OCI-M2 (cell line): Measurements from ENCODE around the gene OPRD1.
"Not testable (repeated sequence)": the region's sequence is repeated elsewhere in the genome, so short reads cannot be mapped to it uniquely, and the experiment has no call there.

ENCODE experiments used
- DNase-seq: peaks from one replicate; lab custom pipeline; 2025; ENCODE audit not compliant: unreplicated experiment; lab: John Stamatoyannopoulos, UW

The OPRD1 gene

DNA sequence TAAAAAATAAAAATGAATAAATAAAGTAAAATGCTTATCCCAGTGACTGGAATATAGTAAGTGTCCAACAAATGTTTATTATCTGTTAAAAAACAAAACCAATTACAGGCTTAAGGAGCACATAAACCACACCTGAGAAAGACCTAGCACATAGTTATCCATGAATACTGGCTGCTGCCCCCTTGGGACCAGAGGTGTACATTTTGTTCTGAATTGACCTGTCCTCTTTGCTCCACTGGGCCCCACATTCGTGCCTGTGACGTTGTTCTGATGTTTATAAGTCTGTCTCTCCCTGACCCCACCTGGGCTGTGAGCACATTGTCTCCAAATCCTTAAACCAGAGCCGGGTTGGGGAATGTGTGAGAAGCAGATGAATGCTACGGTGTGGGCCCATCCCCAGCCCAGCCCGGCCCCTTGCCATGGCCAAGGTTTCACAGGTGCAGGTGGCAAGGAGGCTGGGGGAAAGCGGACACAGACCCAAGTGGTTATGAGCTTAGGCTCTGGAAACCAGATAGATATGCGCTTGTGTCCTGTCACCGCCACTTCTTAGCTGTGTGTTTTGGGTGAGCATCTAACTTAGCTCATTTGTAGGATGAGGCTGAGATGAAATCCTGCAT lies 29.1 kb downstream of the OPRD1 start:
- no peak for DNase-seq

DNA sequence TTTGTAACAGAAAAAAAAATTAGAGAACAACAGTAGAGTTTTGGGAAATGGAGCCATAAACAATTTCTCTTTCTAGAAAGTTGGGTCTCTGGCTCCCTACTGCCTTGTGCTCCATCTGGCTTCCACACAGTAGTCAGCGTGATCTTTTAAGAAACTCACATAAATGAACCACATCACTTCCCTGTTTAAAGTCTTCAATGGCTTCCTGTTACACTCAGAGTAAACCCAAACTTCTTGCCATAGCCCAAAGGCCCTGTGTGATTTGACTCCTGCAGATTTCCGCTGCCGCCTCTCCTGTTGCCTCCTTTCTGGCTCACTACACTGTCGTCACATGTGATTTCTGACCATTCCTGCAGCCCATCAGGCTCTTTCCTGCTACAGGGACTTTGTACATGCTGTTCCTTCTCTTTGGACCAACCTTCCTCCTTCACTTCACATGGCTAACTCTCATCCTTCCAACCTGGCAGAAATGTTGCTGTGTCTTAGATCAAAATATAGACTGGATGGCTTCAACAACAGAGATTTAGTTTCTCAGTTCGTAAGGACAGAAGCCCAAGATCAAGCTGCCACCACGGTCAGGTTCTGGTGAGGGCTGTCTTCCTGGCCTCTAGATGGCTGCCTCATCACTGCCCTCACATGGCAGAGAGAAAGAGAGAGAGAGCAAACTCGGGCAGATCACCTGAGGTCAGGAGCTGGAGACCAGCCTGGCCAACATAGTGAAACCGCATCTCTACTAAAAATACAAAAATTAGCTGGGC lies 34.0 kb downstream of the OPRD1 start:
- DNase-seq = no peak

DNA sequence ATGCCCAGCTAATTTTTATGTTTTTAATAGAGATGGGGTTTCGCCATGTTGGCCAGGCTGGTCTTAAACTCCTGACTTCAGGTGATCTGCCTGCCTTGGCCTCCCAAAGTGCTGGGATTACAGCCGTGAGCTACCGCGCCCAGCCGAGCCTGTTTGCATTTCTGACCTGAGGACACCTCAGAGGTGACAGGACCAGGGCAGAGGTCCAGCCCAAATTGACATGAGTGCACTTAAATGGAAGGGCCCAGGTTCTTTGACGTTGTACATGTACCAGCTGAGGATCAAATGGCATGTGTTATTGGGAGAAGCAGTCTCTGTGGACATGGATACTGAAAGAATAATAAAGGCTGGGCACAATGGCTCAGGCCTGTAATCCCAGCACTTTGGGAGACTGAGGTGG lies 35.2 kb downstream of the OPRD1 start:
- not testable (repeated sequence) for DNase-seq

DNA sequence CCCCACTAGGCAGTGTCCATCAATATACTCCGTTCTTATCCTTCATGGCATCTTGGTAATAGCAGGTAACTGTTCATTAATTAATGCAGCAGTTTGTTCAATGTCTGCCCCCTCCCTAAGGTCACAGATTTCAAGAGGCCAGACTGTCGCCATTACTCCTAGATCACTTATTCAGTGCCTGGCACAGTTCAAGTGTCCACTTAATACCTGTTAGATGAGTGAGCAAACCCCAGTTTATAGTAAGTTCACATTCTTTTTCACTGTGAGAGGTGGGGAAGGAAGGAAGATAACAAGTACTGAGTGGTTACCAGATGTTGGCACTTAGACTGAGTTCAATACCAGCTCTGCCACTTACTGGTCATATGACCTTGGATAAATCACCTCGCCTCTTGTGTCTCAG lies 36.4 kb downstream of the OPRD1 start:
- no peak for DNase-seq

DNA sequence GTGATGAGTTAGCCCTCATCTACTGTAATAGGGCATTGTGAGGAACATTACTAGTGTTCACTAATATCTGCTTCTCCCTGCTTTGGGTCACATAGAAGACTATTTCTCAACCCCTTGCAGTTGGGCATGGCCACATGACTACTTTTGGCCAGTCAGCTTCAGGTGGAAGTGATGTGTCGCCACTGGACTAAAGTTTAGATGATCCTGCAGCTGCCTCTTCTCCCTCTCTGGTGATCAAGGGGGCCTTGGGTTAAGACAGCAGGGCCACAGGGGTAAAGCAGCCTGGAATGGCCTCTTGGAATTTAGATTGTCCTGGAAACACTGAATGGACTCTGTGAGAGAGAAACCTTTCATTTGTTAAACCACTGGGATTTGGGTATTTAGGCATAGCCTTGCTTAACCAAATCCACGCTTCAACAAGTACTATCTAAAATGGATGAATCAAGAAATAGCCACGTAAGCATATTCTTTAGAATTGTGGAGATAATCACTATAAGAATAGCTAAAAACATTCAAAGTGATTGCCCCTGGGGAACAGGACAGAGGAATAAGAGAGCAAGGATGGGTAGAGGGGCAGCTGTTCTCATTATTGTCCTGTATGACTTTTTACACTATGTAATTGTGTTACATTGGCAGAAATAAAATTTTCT lies 41.2 kb downstream of the OPRD1 start:
- DNase-seq = no peak

DNA sequence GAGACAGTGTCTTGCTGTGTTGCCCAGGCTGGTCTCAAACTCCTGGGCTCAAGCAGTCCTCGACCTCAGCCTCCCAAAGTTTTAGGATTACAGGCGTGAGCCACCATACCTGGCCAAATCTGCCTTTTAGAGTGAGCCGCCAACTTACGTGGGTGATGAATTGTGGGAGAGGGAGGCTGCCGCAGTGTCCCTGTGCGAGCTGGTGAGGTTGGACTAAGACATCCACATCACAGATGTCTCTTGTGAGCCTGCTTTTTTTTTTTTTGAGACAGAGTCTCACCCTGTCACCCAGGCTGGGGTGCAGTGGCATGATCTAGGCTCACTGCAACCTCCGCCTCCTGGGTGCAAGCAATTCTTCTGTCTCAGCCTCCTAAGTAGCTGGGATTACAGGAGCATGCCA lies 42.4 kb downstream of the OPRD1 start:
- DNase-seq = not testable (repeated sequence)

DNA sequence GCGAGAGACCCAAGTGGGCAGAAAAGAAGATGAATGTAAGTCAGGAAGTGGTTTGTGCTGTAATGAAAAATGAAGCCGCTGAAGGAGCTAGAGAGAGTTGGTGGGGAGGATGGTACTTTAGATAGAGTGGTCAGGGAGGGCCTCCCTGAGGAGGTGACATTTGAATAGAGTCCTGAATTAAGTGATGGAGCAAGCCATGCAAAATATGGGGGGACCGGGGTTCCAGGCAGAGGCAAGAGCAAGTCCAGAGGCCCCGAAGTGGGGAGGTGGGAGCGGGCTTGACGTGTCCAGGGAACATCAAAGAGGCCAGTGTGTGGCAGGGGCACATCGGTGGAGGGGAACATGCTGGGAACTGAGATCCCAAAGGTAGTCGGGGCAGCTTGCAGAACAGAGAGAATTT lies 43.1 kb downstream of the OPRD1 start:
- DNase-seq = no peak

DNA sequence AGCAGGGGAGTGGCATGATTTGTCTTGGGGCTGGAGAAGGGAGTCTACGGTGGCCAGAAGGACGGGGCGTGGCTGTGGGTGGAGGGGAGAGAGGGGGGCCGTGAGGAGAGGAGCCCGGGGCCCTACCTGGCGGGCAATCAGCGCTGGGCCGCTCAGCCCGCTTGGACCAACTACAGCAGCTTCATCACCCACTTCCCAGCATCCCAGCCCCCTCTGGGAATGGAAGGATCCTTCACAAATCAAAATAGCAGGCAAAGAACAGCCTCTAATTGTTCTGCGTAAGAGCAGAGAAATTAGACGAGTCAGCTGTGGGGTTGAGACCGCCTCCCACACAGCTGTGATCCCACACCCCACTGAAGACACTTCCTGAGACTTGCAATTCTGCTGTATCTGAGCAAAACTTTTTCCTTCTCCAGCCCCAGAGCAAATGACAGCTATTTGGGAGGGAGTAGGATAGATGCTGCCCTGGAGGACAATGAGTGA lies 43.5 kb downstream of the OPRD1 start:
- DNase-seq = no peak

DNA sequence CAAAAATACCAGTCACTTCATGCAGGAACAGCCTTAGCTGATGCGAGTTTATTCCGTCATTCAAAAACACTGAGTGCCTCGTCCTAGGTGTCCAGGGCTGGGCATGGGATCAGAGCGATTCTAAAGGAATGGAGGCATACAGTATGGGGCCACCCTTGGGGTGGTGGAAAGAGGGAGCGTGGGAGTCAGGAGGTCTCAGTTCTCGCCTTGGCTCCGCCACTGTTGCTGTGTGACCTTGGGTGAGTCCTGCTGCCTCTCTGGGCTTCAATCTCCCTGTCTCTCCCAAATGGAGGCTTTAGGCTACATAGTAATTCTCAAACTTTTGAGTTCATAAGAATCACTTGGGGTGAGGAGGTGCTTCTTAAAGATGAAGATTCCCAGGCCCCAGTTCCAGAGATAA lies 44.0 kb downstream of the OPRD1 start:
- no peak for DNase-seq

DNA sequence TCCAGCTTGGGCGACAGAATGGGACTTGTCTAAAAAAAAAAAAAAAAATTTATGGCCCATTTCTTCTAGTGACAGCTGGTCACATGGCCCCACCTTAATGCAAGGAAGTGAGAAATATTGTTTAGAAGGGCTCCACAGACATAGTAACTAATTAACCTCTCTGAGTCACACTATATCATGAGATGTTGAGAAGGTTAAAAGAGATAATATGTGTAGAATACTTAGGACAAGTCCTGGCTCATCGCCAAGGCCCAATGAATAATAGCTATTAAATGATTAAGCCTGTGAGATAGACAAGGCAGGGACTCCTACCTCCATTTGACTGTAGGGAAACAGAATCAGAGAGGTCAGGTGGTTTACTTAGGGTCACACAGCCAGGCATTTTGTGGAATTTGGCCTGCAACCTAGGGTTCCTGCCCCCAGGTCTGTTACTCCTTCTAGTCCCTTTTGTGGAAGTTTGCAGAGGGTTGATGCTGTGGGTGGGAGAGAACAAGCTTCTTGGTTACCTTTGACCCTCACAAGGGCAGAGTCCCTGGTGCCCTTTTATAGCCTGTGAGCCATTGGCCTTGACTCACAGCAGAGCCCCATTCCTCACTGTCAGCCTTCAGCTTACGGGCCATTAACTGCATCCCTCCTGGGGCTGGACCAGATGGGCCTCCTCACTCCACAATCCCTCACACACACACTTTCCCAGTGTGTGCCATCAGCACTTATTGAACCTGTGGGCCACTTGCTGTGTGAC lies 48.5 kb downstream of the OPRD1 start:
- no peak for DNase-seq

DNA sequence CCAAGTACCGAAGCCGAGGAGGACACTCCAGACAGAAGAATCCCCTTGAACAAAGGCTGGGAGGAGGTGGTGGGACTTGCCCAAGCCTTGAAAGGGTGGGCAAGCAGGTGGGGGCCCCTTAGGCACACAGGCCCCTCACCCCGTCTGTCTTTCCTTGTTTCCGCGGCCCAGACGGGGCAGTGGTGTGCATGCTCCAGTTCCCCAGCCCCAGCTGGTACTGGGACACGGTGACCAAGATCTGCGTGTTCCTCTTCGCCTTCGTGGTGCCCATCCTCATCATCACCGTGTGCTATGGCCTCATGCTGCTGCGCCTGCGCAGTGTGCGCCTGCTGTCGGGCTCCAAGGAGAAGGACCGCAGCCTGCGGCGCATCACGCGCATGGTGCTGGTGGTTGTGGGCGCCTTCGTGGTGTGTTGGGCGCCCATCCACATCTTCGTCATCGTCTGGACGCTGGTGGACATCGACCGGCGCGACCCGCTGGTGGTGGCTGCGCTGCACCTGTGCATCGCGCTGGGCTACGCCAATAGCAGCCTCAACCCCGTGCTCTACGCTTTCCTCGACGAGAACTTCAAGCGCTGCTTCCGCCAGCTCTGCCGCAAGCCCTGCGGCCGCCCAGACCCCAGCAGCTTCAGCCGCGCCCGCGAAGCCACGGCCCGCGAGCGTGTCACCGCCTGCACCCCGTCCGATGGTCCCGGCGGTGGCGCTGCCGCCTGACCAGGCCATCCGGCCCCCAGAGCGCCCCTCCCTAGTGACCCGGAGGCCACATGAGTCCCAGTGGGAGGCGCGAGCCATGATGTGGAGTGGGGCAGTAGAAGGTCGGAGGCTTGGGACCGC lies 50.8 kb downstream of the OPRD1 start:
- no peak for DNase-seq

DNA sequence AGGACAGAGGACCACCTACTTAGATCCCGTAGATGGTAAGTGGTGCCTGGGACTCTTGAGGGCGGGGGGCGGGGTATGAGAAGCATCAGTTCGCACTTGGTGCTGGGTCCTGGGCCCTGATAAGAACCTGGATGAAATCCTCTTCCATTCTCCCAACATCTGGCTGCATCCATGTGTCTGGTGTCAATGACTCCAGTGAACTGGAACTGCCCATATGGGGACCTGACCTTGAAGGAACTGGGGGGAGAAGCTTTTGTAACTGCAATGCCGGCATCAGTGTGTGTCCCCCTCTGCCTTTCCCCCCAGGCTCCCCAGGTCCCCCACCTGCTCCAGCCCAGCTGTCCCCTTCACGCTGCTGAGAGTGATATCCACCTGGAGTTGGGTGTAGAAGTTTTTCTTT lies 52.7 kb downstream of the OPRD1 start:
- DNase-seq = no peak

DNA sequence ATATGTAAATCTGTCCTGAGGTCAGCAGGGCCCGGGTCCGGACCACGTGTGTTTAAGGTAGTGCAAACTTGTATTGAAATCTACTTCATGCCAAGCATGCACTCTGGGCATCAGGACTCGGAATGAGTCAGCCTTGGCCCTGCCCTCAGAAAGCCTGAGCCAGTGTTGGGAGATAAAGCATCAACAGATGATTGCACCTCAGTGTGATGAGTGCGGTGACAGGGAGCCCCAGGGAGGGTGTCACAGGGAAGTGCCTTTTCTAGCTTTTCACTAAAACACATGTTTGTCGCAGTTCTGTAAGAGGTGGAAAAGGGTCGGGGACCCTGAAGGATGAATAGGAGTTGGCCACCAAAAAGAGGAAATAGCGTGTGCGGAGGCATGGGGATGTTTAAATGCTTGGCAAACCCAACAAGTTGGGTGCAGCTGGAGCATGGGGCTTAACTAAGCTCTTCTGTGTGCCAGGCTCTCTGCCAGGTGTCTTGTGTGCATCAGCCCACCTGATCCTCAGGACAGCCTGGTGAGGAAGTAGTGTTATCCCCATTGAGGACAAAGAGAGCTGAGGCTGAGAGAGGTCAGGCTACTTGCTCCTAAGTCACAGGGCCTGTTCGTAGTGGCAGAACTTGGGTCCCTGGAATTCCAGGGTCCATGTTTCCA lies 54.2 kb downstream of the OPRD1 start:
- no peak for DNase-seq

DNA sequence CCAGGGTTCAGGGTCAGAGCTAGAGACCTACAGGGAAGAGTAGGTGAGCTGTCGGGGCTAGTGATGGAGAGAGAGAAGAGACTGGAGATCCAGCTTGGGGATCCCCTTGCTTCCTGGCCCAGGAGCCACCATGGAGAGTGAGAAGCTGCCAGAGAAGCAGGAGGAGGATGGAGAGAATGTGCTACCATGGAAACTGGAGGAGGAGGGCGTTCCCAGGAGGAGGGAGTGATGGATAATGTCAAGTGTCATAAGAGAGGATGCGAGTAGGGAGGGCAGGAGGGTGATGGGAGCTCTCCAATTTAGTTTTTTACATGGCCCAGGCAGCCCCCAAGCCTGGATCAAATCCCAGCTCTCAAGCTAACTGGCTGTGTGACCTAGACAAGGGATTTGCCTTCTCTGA lies 55.9 kb downstream of the OPRD1 start:
- DNase-seq = no peak

DNA sequence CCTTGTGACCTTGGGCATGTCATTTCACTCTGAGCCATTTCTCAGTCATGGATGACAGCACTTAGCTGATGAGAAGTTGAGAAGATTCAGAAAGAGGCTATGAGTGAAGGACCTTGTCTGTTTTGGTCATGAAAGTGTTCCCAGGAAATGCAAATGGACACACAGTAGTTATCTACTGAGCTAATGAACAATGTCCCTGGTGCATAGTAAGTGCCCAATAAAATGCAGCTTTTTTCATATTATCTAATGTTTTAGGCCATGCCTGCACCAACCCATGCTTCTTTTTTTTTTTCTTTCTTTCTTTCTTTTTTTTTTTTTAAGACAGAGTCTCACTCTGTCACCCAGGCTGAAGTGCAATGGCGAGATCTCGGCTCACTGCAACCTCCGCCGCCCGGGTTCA lies 58.0 kb downstream of the OPRD1 start:
- DNase-seq = no peak

DNA sequence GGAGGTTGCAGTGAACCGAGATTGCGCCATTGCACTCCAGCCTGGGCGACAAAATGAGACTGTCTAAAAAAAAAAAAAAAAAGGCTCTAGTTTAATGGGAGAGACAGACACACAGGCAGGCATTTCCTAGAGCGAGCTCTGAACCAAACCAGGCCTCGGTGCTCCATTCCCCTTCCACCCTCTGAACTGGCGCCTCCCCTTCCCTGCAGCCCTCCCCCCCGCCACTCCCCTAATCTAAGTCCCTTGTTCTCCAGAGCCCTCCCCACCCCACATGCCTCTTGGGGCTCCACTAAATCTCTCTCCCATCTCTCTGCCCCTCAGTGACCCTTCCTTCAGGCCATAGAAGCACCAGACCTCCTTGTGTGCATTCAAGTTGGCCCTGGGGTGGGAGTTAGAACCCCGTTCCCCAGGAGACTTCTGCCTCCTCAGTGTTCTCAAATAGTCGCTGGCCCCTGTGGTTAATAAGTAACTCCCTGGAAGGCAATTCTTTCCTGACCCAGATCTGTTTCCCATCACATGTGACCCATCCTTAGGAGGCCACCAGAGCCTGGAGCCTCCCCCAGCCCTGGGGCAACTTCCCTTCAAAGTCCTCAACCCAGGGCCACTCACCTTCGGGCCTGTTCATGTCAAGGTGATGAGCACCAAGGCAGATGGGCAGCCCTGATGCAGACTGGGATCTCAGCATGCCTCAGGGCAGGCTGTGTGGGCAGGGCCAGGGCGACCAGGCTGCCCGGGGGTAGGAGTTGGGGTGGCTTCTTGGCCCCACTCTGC lies 59.8 kb downstream of the OPRD1 start:
- no peak for DNase-seq

DNA sequence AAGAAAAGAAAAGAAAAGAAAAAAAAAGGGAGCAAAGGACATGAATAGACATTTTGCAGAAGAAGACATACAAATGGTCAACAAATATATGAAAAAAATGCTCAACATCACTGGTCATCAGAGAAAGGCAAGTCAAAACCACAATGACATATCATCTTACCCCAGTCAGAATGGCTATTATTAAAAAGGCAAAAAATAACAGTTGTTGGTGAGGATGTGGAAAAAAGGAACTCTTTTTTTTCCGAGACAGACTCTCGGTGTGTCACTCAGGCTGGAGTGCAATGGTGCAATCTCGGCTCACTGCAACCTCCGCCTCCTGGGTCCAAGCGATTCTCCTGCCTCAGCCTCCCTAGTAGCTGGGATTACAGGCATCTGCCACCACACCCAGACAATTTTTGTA lies 63.2 kb downstream of the OPRD1 start:
- DNase-seq = not testable (repeated sequence)

DNA sequence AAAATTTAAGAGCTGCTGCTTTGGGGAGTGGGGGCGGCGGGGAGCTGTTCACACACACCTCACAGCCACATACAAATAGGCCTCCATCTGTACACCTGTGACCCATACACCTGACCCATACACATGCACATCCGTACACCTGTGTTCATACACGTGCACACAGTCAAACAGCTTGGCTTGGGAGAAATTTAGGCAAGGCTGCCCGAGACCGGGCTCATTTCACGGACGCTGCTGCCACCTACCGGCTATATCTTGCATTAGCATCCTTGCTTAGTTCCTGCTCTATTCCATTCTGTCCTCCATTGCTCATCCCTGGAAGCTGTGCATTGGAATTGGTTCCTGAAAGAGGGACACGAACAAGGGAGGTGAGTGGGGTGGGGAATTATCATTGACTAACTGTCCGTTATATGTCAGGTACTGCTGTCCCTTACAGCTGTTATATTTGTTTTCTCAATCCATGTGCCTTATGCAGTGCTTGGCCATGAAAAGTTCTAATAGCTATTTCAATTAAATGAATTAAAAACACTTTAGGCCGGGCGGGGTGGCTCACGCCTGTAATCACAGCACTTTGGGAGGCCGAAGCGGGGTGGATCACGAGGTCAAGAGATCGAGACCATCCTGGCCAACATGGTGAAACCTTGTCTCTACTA lies 65.3 kb downstream of the OPRD1 start:
- peak; percentile 52 for DNase-seq

DNA sequence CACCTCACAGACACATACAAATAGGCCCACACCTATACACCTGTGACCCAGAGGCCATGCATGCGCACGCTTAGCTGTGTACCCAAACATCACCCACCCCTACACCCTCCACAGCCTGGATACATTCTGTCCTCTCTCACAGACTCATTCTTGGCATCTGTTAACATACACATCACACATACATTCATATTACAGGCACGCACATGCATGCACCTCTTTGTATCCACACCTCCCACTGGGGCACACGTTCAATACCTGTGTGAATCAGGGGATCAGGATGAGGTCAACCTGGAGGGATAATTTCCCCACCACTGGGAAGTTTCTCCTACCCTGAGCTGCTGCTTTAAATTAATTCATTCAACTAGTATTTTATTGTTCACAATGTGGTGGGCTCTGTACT lies 66.8 kb downstream of the OPRD1 start:
- no peak for DNase-seq
